GM23248 (cell line): ENCODE data around the gene COPG1. TPM values are rescaled to one million over a fixed set of nuclear protein-coding genes. Genes with fewer than 3 reads are reported as not detected.
A peak's percentile ranks its signal among the peaks of the same experiment; 100 is the strongest.

Source experiments
- DNase-seq: peaks from one replicate; pipeline ENCODE4 v3.0.0-alpha.2; 2015
- H2AFZ ChIP-seq: fragments of 200-600 bp; sonication (generic); 2 replicates; pipeline ENCODE4 v1.6.1; 2016; ENCODE audit warnings: antibody characterized with exemption
- H3F3A ChIP-seq: fragments of 200-600 bp; sonication (generic); 2 replicates; pipeline ENCODE4 v1.6.1; 2016; ENCODE audit warnings: mild to moderate bottlenecking, antibody characterized with exemption, mixed run types; ENCODE audit not compliant: insufficient read depth
- H3K27ac ChIP-seq: fragments of 200-600 bp; sonication (generic); 2 replicates; pipeline ENCODE4 v1.5.1; 2016; ENCODE audit warnings: mild to moderate bottlenecking
- H3K27me3 ChIP-seq: fragments of 200-600 bp; sonication (generic); replicated peaks from 2 replicates; pipeline ENCODE4 v1.6.1; 2016; ENCODE audit warnings: mild to moderate bottlenecking; ENCODE audit not compliant: insufficient read depth
- H3K36me3 ChIP-seq: fragments of 200-600 bp; sonication (generic); 2 replicates; pipeline ENCODE4 v1.6.1; 2016; ENCODE audit warnings: low read depth, mild to moderate bottlenecking
- H3K4me1 ChIP-seq: fragments of 200-600 bp; sonication (generic); 2 replicates; pipeline ENCODE4 v1.6.1; 2016; ENCODE audit warnings: mild to moderate bottlenecking; ENCODE audit not compliant: insufficient read depth
- H3K4me2 ChIP-seq: fragments of 200-600 bp; sonication (generic); one replicate; pipeline ENCODE4 v1.6.1; 2016; ENCODE audit warnings: mild to moderate bottlenecking; ENCODE audit not compliant: unreplicated experiment
- H3K4me3 ChIP-seq: fragments of 200-600 bp; sonication (generic); 2 replicates; pipeline ENCODE4 v1.5.1; 2016; ENCODE audit warnings: mild to moderate bottlenecking
- H3K79me2 ChIP-seq: fragments of 200-600 bp; sonication (generic); 2 replicates; pipeline ENCODE4 v1.6.1; 2016; ENCODE audit warnings: mild to moderate bottlenecking; ENCODE audit not compliant: insufficient read depth
- H3K9ac ChIP-seq: fragments of 200-600 bp; sonication (generic); 2 replicates; pipeline ENCODE4 v1.6.1; 2016; ENCODE audit warnings: mild to moderate bottlenecking
- H3K9me2 ChIP-seq: fragments of 200-600 bp; sonication (generic); 2 replicates; pipeline ENCODE4 v1.6.1; 2016; ENCODE audit warnings: mixed run types, mild to moderate bottlenecking, moderate library complexity; ENCODE audit not compliant: insufficient read depth
- H3K9me3 ChIP-seq: fragments of 200-600 bp; sonication (generic); one replicate; pipeline ENCODE4 v1.6.1; 2017; ENCODE audit warnings: low read depth
- H4K20me1 ChIP-seq: fragments of 200-600 bp; sonication (generic); 2 replicates; pipeline ENCODE4 v1.6.0; 2016; ENCODE audit not compliant: insufficient read depth
- EZH2 ChIP-seq: fragments of 200-600 bp; sonication (generic); IDR thresholded peaks from 2 replicates; pipeline ENCODE4 v1.6.1; 2018; ENCODE audit warnings: antibody characterized with exemption, mild to moderate bottlenecking; ENCODE audit not compliant: insufficient read depth, poor library complexity, severe bottlenecking
- EZH2phosphoT487 ChIP-seq: fragments of 200-600 bp; sonication (generic); IDR thresholded peaks from 2 replicates; pipeline ENCODE4 v1.6.1; 2018; ENCODE audit warnings: antibody characterized with exemption, moderate library complexity, mild to moderate bottlenecking, low read depth; ENCODE audit not compliant: insufficient read depth
- WGBS, 2 experiments: methylation state at CpG; one replicate each; pipeline ENCODE4 v1.1.6; 2015 to 2017; ENCODE audit warnings: low lambda C conversion rate in 2 of 2, low coverage in 1 of 2; ENCODE audit errors: missing lambda C conversion rate in 2 of 2; 5-methylcytosine and 5-hydroxymethylcytosine counted together
- in situ Hi-C: fragments of 300-500 bp; cut with MboI; formaldehyde crosslinking; loops from 2 replicates; pipeline ENCODE4 v1.15.0; 2020
- polyA plus RNA-seq: library from polyadenylated mRNA; unstranded; fragments of >200 nt; fragmentation: Nextera tagmentation; extraction: Ambion mirVana; gene quantifications from 2 replicates; pipeline ENCODE4 v1.2.1, GENCODE V29; 2016
- total RNA-seq: library from RNA; depleted of rRNA; stranded (reverse); fragments of >200 nt; shearing (Covaris generic); gene quantifications from 2 replicates; pipeline ENCODE4 v1.2.3, GENCODE V29; 2014

COPG1 gene
- total and polyA plus RNA-seq, 2 experiments from 2014 or later, result 254 to 298 TPM

GRCh38 chr3:129286081-129286480 lies 36.7 kb downstream of the COPG1 start:
- Histone ChIP-seq H3K36me3 (peaks cover 8% of the 10 kb centered on the region), H3K4me3 (no peak overlapping the region), H3K9me3 (no peaks in the 10 kb centered on the region), H4K20me1 (no peaks in the 10 kb centered on the region), H3K4me2 (no peak overlapping the region), H3F3A (peaks cover 43% of the 10 kb centered on the region), H3K27me3 (no peaks in the 10 kb centered on the region), H3K4me1 (peaks cover 25% of the 10 kb centered on the region), H2AFZ (no peak overlapping the region), H3K9me2 (no peaks in the 10 kb centered on the region), H3K79me2 (peaks cover 32% of the 10 kb centered on the region; the same call in 1 of the 2 replicates), H3K27ac (no peak overlapping the region), H3K9ac (no peak overlapping the region)
- no peak for DNase-seq
- in situ Hi-C loops, result no loop called here
- TF ChIP-seq EZH2phosphoT487 (no peak), EZH2 (no peak)
- 62 to 79% methylated on average over 2 of the region's 2 CpGs for WGBS, 2 experiments

- Histone ChIP-seq H3K36me3 (peaks cover 13% of the 10 kb centered on the region), H4K20me1 (no peaks in the 10 kb centered on the region), H3K4me2 (no peak overlapping the region), H3F3A (peaks cover 20% of the 10 kb centered on the region), H3K27ac (no peak overlapping the region), H3K9ac (no peak overlapping the region), H3K4me3 (no peak overlapping the region), H3K79me2 (peaks cover 32% of the 10 kb centered on the region; the same call in 1 of the 2 replicates), H3K27me3 (no peaks in the 10 kb centered on the region), H3K9me2 (no peaks in the 10 kb centered on the region), H3K4me1 (peaks cover 9% of the 10 kb centered on the region), H3K9me3 (no peaks in the 10 kb centered on the region), H2AFZ (no peak overlapping the region)
- in situ Hi-C loops, result no loop called here
- no peak for DNase-seq
- TF ChIP-seq EZH2phosphoT487, result no peak
- no peak for TF ChIP-seq EZH2
- 97 to 100% methylated on average over 3 of the region's 3 CpGs for WGBS, 2 experiments
Measured at GRCh38 chr3:129288446-129288845, 39.0 kb downstream of the COPG1 start.

- 78% methylated on average over 6 of the region's 6 CpGs for WGBS, 2 experiments
- H3K27ac ChIP-seq, result peak overlapping the region; percentile 47
Measured at GRCh38 chr3:129289201-129289921, 40.0 kb downstream of the COPG1 start.

DNA sequence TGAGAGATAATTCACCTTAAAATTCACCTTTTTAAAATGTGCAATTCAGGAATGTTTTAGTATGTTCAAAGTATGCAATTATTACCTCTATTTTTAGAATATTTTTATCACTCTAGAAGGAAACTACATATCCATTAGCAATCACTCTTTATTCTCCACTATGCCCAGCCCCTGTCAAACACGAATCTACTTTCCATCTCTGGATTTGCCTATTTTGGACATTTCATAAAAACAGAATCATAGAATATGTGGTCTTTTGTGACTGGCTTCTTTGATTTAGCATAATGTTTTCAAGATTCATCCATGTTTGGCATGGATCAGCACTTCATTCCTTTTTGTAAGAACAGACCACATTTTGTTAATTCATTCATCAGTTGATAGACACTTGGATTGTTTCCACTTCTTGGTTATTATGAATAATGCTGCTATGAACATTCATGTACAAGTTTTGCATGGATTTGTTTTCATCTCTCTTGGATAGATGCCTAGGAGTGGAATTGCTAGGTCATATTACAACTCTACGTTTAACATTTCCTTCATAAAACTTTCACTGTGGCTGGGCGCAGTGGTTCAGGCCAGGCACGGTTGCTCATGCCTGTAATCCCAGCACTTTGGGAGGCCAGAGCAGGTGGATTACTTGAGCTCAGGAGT lies 42.0 kb downstream of the COPG1 start:
- Histone ChIP-seq H3K9me3 (no peaks in the 10 kb centered on the region), H3K9ac (no peak overlapping the region), H2AFZ (no peak overlapping the region), H3K4me1 (peaks cover 9% of the 10 kb centered on the region), H3K27me3 (no peaks in the 10 kb centered on the region), H3F3A (peaks cover 11% of the 10 kb centered on the region; the same call in 1 of the 2 replicates), H3K27ac (no peak overlapping the region), H3K4me2 (no peak overlapping the region), H3K9me2 (no peaks in the 10 kb centered on the region), H3K79me2 (peaks cover 17% of the 10 kb centered on the region; the same call in 1 of the 2 replicates), H3K36me3 (peaks cover 17% of the 10 kb centered on the region), H3K4me3 (no peak overlapping the region), H4K20me1 (no peaks in the 10 kb centered on the region)
- in situ Hi-C loops, result no loop called here
- 86 to 91% methylated on average over 4 of the region's 4 CpGs for WGBS, 2 experiments
- TF ChIP-seq EZH2phosphoT487 (no peak), EZH2 (no peak)
- DNase-seq, result no peak

More at GRCh38 chr3:129289201-129289921, 40.0 kb downstream of the COPG1 start:
- Histone ChIP-seq H3K4me2 (no peak overlapping the region), H3K9me2 (no peaks in the 10 kb centered on the region), H4K20me1 (no peaks in the 10 kb centered on the region), H3F3A (peaks cover 11% of the 10 kb centered on the region), H3K4me3 (no peak overlapping the region), H2AFZ (no peak overlapping the region), H3K4me1 (peaks cover 9% of the 10 kb centered on the region), H3K36me3 (peaks cover 17% of the 10 kb centered on the region), H3K9ac (no peak overlapping the region), H3K9me3 (no peaks in the 10 kb centered on the region), H3K79me2 (peaks cover 24% of the 10 kb centered on the region; the same call in 1 of the 2 replicates), H3K27me3 (no peaks in the 10 kb centered on the region)
- TF ChIP-seq EZH2phosphoT487, result no peak
- no peak for TF ChIP-seq EZH2
- peak; percentile 87 for DNase-seq
- in situ Hi-C loops, result no loop called here
